ENCODE data around the gene NGEF. TPM values are rescaled to one million over a fixed set of nuclear protein-coding genes. Genes with fewer than 3 reads are reported as not detected.

The NGEF gene
- total and polyA plus RNA-seq, 9 of the 15 experiments (the other 6 are each of a cell fraction or from before 2014, with no cell fraction given) = 0.07 to 0.17 (median 0.09) TPM; not detected in 6

GRCh38 chr2:232854082-232854481 lies 159.0 kb downstream of the NGEF start (continued):
- TF ChIP-seq RERE (CRISPR knock-in tag; IDR thresholded peaks at IDR 0.05; ENCODE audit: borderline replicate concordance) (no peak), RBM14 (IDR thresholded peaks at IDR 0.05; ENCODE audit: borderline replicate concordance, insufficient read depth, low read depth, low read length) (no peak), FOSL1 (tag; conservative IDR thresholded peaks at IDR 0.05) (peak; percentile 85), BRF1 (IDR thresholded peaks at IDR 0.05; ENCODE audit: borderline replicate concordance, extremely low read depth, insufficient read length) (no peak), BHLHE40 (IDR thresholded peaks at IDR 0.05; ENCODE audit: low read length) (no peak), CREB1 (IDR thresholded peaks at IDR 0.05) (no peak), CREB1 (CRISPR knock-in tag; IDR thresholded peaks at IDR 0.05) (no peak), ERF (CRISPR knock-in tag; IDR thresholded peaks at IDR 0.05) (no peak), TCF7L2 (IDR thresholded peaks at IDR 0.05; ENCODE audit: low read depth, low read length) (no peak)

Measured in K562 (cell line).